ENCODE measurements around the gene LRRC47. TPM values are rescaled to one million over a fixed set of nuclear protein-coding genes. Genes with fewer than 3 reads are reported as not detected.

The LRRC47 gene
- total and polyA plus RNA-seq, 2 of the 13 experiments (the other 11 are each of a cell fraction or from before 2014, with no cell fraction given): 18.3 to 52.5 TPM

DNA sequence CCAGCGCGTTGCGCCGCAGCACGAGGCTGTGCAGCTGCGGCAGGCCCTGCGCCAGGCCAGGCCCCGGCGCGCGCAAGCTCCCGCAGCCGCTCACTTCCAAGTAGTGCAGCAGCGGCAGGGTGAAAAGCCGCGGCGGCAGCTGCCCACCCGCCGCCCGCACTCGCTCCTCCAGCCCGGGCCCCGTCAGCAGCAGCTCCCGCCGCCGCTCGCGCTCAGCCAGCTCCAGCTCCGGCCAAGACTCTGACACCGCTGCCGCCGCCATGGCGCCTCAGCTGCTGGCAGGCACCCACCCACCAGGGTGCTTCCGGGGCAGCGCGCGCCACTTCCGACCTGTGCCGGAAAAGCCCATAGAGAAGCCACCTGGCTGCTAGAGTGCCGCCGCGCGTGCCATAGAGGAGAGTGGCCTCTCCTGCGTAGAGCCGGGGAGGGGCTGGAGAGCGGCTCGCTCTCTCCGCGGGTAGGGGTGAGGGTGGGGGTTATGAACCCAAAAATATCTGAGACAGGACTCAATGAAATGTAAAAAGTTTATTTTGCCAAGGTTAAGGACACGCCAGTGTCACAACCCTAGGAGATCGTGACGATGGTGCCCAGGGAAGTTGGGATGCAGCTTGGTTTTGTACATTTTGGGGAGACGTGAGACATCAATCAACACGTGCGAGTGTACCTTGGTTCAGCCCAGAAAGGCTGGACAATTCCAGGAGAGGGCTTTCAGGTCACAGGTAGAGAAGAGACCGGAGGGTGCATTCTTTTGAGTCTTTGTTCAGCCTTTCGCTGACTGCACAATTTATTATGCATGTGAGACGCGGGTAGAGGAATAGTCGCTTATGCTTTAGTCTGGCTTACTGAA is at the start of gene LRRC47 (continued):
- TF ChIP-seq ZNF225 (CRISPR knock-in tag; IDR thresholded peaks at IDR 0.05) (no peak), ZBTB8A (CRISPR knock-in tag; IDR thresholded peaks at IDR 0.05; ENCODE audit: borderline replicate concordance, low read depth) (no peak), GTF3A (CRISPR knock-in tag; conservative IDR thresholded peaks at IDR 0.05) (no peak), ZNF282 (IDR thresholded peaks at IDR 0.05; ENCODE audit: partially characterized antibody) (no peak), JUN (CRISPR knock-in tag; IDR thresholded peaks at IDR 0.05) (no peak), ZNF10 (CRISPR knock-in tag; IDR thresholded peaks at IDR 0.05; ENCODE audit: borderline replicate concordance, low read depth) (no peak), POGZ (CRISPR knock-in tag; IDR thresholded peaks at IDR 0.05) (peak; percentile 63), ISX (CRISPR knock-in tag; conservative IDR thresholded peaks at IDR 0.05) (no peak), SCMH1 (CRISPR knock-in tag; IDR thresholded peaks at IDR 0.05; ENCODE audit: borderline replicate concordance) (no peak), NFE2L2 (IDR thresholded peaks at IDR 0.05; ENCODE audit: low read length) (no peak), ZNF547 (CRISPR knock-in tag; IDR thresholded peaks at IDR 0.05) (0 out of 2 replicates have a peak, but pooled peaks have one; percentile 42), ZNF563 (CRISPR knock-in tag; IDR thresholded peaks at IDR 0.05) (no peak; the same call in 1 of the 2 replicates), CHD4 (IDR thresholded peaks at IDR 0.05; ENCODE audit: borderline replicate concordance, low read length) (no peak), HDAC6 (IDR thresholded peaks at IDR 0.05; ENCODE audit: low read depth, low read length) (no peak)
- TF ChIP-seq, protein P1, sequence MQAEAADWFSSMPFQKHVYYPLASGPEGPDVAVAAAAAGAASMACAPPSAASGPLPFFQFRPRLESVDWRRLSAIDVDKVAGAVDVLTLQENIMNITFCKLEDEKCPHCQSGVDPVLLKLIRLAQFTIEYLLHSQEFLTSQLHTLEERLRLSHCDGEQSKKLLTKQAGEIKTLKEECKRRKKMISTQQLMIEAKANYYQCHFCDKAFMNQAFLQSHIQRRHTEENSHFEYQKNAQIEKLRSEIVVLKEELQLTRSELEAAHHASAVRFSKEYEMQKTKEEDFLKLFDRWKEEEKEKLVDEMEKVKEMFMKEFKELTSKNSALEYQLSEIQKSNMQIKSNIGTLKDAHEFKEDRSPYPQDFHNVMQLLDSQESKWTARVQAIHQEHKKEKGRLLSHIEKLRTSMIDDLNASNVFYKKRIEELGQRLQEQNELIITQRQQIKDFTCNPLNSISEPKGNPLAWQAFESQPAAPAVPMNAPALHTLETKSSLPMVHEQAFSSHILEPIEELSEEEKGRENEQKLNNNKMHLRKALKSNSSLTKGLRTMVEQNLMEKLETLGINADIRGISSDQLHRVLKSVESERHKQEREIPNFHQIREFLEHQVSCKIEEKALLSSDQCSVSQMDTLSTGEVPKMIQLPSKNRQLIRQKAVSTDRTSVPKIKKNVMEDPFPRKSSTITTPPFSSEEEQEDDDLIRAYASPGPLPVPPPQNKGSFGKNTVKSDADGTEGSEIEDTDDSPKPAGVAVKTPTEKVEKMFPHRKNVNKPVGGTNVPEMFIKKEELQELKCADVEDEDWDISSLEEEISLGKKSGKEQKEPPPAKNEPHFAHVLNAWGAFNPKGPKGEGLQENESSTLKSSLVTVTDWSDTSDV (CRISPR knock-in tag; IDR thresholded peaks at IDR 0.05): no peak
- TF ChIP-seq, protein P2, sequence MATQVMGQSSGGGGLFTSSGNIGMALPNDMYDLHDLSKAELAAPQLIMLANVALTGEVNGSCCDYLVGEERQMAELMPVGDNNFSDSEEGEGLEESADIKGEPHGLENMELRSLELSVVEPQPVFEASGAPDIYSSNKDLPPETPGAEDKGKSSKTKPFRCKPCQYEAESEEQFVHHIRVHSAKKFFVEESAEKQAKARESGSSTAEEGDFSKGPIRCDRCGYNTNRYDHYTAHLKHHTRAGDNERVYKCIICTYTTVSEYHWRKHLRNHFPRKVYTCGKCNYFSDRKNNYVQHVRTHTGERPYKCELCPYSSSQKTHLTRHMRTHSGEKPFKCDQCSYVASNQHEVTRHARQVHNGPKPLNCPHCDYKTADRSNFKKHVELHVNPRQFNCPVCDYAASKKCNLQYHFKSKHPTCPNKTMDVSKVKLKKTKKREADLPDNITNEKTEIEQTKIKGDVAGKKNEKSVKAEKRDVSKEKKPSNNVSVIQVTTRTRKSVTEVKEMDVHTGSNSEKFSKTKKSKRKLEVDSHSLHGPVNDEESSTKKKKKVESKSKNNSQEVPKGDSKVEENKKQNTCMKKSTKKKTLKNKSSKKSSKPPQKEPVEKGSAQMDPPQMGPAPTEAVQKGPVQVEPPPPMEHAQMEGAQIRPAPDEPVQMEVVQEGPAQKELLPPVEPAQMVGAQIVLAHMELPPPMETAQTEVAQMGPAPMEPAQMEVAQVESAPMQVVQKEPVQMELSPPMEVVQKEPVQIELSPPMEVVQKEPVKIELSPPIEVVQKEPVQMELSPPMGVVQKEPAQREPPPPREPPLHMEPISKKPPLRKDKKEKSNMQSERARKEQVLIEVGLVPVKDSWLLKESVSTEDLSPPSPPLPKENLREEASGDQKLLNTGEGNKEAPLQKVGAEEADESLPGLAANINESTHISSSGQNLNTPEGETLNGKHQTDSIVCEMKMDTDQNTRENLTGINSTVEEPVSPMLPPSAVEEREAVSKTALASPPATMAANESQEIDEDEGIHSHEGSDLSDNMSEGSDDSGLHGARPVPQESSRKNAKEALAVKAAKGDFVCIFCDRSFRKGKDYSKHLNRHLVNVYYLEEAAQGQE (IDR thresholded peaks at IDR 0.05; ENCODE audit: borderline replicate concordance in 1 of 2, low read depth in 1 of 2, low read length in 2 of 2): no peak
- TF ChIP-seq, protein P3, sequence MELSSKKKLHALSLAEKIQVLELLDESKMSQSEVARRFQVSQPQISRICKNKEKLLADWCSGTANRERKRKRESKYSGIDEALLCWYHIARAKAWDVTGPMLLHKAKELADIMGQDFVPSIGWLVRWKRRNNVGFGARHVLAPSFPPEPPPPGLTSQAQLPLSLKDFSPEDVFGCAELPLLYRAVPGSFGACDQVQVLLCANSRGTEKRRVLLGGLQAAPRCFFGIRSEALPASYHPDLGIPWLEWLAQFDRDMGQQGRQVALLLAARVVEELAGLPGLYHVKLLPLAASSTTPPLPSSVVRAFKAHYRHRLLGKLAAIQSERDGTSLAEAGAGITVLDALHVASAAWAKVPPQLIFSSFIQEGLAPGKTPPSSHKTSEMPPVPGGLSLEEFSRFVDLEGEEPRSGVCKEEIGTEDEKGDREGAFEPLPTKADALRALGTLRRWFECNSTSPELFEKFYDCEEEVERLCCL (CRISPR knock-in tag; IDR thresholded peaks at IDR 0.05; ENCODE audit: borderline replicate concordance): no peak
- TF ChIP-seq, protein P4, sequence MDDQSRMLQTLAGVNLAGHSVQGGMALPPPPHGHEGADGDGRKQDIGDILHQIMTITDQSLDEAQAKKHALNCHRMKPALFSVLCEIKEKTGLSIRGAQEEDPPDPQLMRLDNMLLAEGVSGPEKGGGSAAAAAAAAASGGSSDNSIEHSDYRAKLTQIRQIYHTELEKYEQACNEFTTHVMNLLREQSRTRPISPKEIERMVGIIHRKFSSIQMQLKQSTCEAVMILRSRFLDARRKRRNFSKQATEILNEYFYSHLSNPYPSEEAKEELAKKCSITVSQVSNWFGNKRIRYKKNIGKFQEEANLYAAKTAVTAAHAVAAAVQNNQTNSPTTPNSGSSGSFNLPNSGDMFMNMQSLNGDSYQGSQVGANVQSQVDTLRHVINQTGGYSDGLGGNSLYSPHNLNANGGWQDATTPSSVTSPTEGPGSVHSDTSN (CRISPR knock-in tag; IDR thresholded peaks at IDR 0.05; ENCODE audit: borderline replicate concordance): no peak
